GM19463 (cell line): Measurements from ENCODE around the gene RRAS2.

Source experiments
- ATAC-seq: cut with Tn5 transposase; IDR thresholded peaks from one replicate; pipeline ENCODE4 v1.9.1; 2021; ENCODE audit warnings: mild to moderate bottlenecking, moderate library complexity; ENCODE audit not compliant: unreplicated experiment

Gene RRAS2

DNA sequence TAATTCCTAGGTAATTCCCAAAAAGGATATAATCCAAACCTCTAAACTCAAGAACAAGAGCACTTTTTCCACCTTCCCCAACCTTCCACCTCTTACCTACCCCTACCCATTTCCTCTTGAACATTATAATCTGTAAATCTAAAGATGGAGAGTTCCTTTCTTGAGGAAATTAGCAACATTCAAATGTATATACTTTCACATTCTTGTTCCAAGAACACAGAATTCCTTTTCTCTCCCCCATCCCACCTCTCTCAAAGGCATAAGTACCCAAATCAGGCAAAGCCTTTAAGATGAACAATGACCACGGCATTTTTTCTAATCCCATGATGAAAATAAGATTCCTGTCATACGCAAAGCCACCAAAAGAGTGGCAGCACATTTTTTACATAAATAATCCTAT lies 18.3 kb downstream of the RRAS2 start:
- no peak for ATAC-seq

DNA sequence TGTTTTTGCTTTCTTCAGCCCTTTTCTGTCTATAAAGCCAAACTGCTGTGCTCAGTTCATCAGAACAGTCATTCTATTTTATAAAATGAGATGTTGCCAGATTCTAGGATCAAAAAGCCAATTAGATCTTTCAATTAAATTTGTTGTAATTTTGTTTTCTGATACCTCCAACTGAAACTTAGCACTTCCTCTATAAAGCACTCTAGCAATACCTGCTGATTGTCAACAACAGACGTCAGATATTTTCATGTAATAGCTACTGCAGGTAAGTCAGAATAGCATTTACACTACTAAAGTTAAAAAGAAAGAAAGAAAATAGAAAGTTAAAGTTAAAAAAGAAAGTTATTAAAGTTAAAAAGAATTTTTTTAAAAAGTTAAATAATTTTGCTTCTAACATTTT lies 19.6 kb downstream of the RRAS2 start:
- ATAC-seq = no peak

- ATAC-seq = no peak
These were observed 22.2 kb downstream of the RRAS2 start for GRCh38 chr11:14336507-14337503.

DNA sequence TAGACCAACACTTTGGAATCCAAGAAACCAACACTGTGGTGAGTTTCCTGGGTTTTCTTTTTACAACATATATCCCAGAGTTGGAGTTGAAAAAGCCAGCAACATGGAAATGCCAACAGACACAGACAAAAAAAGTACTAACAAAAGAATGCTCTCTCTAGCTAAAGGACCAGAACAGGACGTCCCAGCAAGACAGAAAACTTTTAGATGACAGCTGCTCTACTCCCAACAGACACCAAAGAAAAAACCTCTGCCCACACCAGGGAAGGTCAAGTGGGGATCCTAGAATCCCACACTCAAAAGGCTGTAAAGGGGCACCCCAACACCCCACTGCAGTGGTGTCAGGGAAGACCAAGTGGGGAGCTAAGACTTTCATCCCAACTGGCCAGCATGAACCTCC lies 23.3 kb downstream of the RRAS2 start:
- no peak for ATAC-seq

- ATAC-seq = peak; percentile 42
These were observed 24.1 kb downstream of the RRAS2 start for GRCh38 chr11:14334893-14335292.

GRCh38 chr11:14334192-14334591 lies 24.8 kb downstream of the RRAS2 start:
- no peak for ATAC-seq

- ATAC-seq = no peak
These were observed 27.4 kb downstream of the RRAS2 start for GRCh38 chr11:14331476-14332136.

DNA sequence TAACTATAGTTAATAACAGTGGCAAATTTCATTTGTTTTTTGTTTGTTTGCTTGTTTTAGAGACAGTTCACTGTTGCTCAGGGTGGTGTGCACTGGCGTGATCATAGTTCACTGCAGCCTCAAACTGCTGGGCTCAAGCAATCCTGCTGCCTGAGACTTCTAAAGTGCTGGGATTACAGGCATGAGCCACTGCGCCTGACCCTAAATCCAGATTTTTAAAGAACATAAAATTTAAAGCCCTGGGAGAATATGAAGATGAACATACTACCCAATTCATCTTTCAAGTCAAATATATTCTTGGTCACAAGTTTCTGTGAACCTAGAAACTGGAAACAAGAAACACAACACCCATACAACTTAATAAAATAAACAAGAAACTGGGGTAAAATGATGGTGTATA lies 28.1 kb downstream of the RRAS2 start:
- ATAC-seq = no peak

DNA sequence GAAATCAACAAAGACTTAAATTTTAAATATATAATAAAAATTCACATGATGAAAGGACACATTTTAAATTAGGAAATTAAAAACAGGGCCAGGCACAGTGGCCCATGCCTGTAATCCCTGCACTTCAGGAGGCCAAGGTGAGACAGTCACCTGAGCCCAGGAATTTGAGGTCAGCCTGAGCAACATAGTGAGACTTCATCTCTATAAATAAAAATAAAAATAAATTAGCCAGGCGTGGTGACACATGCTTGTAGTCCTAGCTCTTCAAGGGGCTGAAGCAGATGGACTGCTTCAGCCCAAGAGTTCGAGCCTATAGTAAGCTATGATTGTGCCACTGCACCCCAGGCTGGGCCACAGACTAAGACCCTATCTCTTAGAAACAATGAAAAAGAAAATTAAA lies 29.3 kb downstream of the RRAS2 start:
- no peak for ATAC-seq

DNA sequence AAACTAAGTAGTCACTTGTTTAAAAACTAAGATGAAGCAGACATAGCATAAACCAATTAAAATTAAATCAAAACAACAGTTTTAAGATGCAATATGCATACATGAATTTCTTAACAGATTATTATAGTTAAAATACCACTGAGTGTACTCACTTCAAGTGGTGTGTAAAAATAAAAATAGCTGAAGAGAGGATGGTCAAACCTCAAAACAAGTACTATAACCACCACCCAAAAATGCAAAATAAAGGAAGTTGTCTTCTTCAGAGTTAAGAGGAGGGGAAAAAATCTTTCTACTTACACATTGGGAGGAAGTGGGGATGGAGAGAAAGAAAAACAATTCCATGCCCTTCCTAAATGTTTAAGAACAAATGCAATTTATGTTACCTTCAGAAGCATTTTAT lies 31.9 kb downstream of the RRAS2 start:
- no peak for ATAC-seq

DNA sequence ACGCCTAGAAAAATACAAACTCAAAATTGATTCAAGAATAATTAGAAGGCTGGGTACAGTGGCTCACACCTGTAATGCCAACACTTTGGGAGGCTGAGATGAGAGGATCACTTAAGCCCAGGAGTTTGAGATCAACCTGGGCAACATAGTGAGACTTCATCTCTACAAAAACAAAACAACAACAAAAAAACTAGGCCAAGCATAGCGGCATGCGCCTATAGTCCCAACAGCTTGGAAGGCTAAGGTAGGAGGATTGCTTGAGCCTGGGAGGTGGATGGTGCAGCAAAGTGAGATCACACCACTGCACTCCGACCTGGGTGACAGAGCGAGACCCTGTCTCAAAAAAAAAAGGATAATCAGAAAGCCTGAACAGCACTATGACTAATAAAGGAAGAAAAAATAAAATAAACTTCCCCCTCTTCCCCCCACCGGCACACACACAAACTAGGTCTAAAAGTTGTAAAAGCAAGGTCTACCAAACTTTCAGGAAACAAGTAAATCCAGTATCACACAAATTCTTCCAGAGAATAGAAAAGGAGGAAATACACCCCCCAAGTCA lies 35.8 kb downstream of the RRAS2 start:
- ATAC-seq = no peak

- ATAC-seq = no peak
These were observed 36.5 kb downstream of the RRAS2 start for GRCh38 chr11:14322510-14322909.

DNA sequence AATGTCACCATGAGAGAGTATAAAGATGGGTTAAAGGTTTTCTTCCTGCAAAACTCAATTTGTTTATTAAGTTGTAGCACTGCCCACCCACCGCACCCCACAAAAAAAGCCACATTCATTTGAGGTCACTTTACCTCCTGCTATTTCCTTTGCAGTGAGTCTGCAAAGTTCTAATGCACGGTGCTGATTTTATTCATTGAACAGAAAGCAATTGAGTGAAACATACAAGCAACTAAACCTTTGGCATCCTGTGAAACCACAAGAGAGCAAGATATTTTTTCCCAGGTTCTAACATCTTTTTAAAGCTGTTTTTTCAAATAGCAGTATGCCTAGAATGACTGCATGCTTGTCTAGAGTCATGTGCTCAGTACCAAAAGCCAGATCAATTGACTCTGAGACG lies 39.0 kb downstream of the RRAS2 start:
- peak; percentile 37 for ATAC-seq

GRCh38 chr11:14318581-14318981 lies 40.4 kb downstream of the RRAS2 start:
- ATAC-seq = no peak

GRCh38 chr11:14317659-14318325 lies 41.2 kb downstream of the RRAS2 start:
- no peak for ATAC-seq

- ATAC-seq = peak; percentile 39
These were observed 43.9 kb downstream of the RRAS2 start for GRCh38 chr11:14315130-14315529.

DNA sequence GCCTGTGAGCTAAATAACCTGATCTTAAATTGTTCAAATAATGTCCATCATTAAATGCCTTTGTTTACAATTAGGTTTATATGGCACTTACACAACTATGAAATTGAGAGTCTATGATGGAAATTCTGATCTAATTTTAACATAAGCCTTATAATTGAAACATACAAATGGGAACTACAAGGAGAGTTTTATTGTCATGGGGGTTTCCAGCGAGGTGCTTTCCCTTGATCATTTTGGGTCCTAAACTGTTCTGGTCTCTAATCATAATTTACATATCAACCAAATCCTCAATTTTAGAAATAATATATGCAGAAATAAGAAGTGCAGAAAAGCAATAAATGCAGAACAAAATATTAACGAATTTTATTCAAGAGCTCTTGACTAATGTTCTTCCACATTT lies 44.9 kb downstream of the RRAS2 start:
- no peak for ATAC-seq

GRCh38 chr11:14312736-14313438 lies 46.1 kb downstream of the RRAS2 start:
- ATAC-seq = no peak

- no peak for ATAC-seq
These were observed 48.3 kb downstream of the RRAS2 start for GRCh38 chr11:14310679-14311078.

GRCh38 chr11:14309425-14310192 lies 49.4 kb downstream of the RRAS2 start:
- no peak for ATAC-seq
